HL-60 (cell line): Measurements from ENCODE around the gene MRGPRF.

Experiments used
- CTCF ChIP-seq: IDR thresholded peaks from one replicate; pipeline ENCODE4 v1.5.1; 2011; ENCODE audit warnings: low read length, control low read depth, inconsistent platforms; ENCODE audit not compliant: insufficient read depth
- GABPA ChIP-seq: IDR thresholded peaks from 2 replicates; pipeline ENCODE4 v1.6.1; 2012; ENCODE audit warnings: low read depth
- POLR2AphosphoS5 ChIP-seq: IDR thresholded peaks from 2 replicates; pipeline ENCODE4 v1.6.1; 2012; ENCODE audit warnings: low read depth
- REST ChIP-seq: IDR thresholded peaks from 2 replicates; pipeline ENCODE4 v1.6.1; 2012; ENCODE audit warnings: low read depth; ENCODE audit not compliant: insufficient replicate concordance

DNA sequence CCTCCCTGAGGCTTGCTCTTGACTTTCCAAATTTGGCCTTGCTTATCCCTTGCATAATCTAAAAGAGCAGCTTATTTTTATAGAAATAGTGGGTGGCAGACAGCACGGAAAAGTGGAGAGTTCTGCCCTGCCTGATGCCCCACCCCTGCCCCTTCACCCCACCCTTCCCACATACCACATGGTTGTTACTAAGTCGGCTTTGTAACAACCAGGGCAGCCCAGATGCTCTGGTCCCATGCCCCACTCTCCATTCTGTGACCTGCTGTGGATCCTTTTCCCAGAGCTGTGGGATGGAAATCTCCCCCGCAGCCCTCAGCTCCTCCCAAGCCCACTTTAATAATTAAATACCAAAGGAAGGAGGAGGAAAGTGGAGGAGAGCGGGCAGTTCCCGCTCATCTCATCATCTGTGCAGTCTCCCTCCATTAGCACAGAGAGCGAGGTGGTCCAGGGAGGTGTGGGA lies 10.9 kb downstream of the MRGPRF start:
- no peak for TF ChIP-seq CTCF
- no peak for TF ChIP-seq REST
- TF ChIP-seq POLR2AphosphoS5 = no peak
- no peak for TF ChIP-seq GABPA
